T-cell (primary cell): ENCODE measurements around the gene TRMT112. TPM values are rescaled to one million over a fixed set of nuclear protein-coding genes. Genes with fewer than 3 reads are reported as not detected.
A peak's percentile ranks its signal among the peaks of the same experiment; 100 is the strongest.
"Not testable (repeated sequence)": the region's sequence is repeated elsewhere in the genome, so short reads cannot be mapped to it uniquely, and the experiment has no call there.

Experiments
- ATAC-seq, 4 experiments: fragments of 200-7000 bp in 3 of 4; fragments of 150-1000 bp in 1 of 4; cut with Tn5 transposase; replicated peaks in 1 of 4; 1 replicate in 3 of 4; 2 replicates in 1 of 4; pipeline ENCODE4 v1.10.0; 2021; ENCODE audit warnings: moderate library complexity in 3 of 4, mild to moderate bottlenecking in 2 of 4, moderate number of reproducible peaks in 1 of 4
- CTCF ChIA-PET, 2 donors: fragments of 300-600 bp; sonication (Branson Sonifier 250); formaldehyde crosslinking; loops; one replicate each; lab custom pipeline; 2022; ENCODE audit warnings: antibody characterized with exemption in 2 of 2; lab: Charles Lee
- POLR2A ChIA-PET, 2 donors: fragments of 300-600 bp; sonication (Branson Sonifier 250); formaldehyde crosslinking; loops; one replicate each; lab custom pipeline; 2022; ENCODE audit warnings: antibody characterized with exemption in 2 of 2; lab: Charles Lee
- DNase-seq, 35 experiments: peaks; one replicate each; pipeline versions ENCODE4 v3.0.0 to v3.0.0-alpha.2; 2013 to 2023
- H3K27ac ChIP-seq: one replicate; pipeline ENCODE4 v1.5.1; 2013; ENCODE audit warnings: low read length
- H3K27me3 ChIP-seq, 2 experiments: replicated peaks in 1 of 2; 1 replicate in 1 of 2; 2 replicates in 1 of 2; pipeline versions ENCODE4 v1.6.1 to v1.7.0; 2013; ENCODE audit warnings: low read length in 1 of 2, mixed read lengths in 1 of 2; ENCODE audit not compliant: control insufficient read depth in 2 of 2, insufficient read depth in 2 of 2; ENCODE audit errors: extremely low read depth in 1 of 2
- H3K36me3 ChIP-seq, 2 donors: 1 replicate in 1 of 2; 2 replicates in 1 of 2; pipeline versions ENCODE4 v1.6.1 to v1.7.0; 2013; ENCODE audit warnings: low read length in 1 of 2; ENCODE audit not compliant: control insufficient read depth in 2 of 2, insufficient read depth in 1 of 2; ENCODE audit errors: extremely low read depth in 1 of 2
- H3K4me1 ChIP-seq, 2 experiments: 1 replicate in 1 of 2; 2 replicates in 1 of 2; pipeline versions ENCODE4 v1.6.1 to v1.7.0; 2013; ENCODE audit warnings: low read length in 2 of 2, mixed read lengths in 1 of 2; ENCODE audit not compliant: insufficient read depth in 2 of 2, control insufficient read depth in 1 of 2; ENCODE audit errors: extremely low read depth in 1 of 2
- H3K4me3 ChIP-seq, 2 donors: 1 replicate in 1 of 2; 2 replicates in 1 of 2; pipeline versions ENCODE4 v1.5.1 to v1.7.0; 2013; ENCODE audit warnings: mild to moderate bottlenecking in 2 of 2, low read length in 1 of 2, moderate library complexity in 1 of 2; ENCODE audit not compliant: control insufficient read depth in 1 of 2; ENCODE audit errors: extremely low read depth in 1 of 2
- H3K9me3 ChIP-seq: 2 replicates; pipeline ENCODE4 v1.7.0; 2013
- H3K27ac Mint-ChIP-seq, 2 donors: one replicate each; pipeline ENCODE4 v1.8.0; 2020 to 2021; ENCODE audit warnings: mild to moderate bottlenecking in 2 of 2, mixed read lengths in 2 of 2
- H3K27me3 Mint-ChIP-seq, 2 donors: one replicate each; pipeline ENCODE4 v1.8.0; 2021 to 2022; ENCODE audit warnings: mixed read lengths in 2 of 2
- H3K36me3 Mint-ChIP-seq: one replicate; pipeline ENCODE4 v1.8.0; 2021; ENCODE audit warnings: mixed read lengths
- H3K4me1 Mint-ChIP-seq, 3 donors: one replicate each; pipeline ENCODE4 v1.8.0; 2020 to 2022; ENCODE audit warnings: mixed read lengths in 3 of 3, mild to moderate bottlenecking in 1 of 3
- H3K4me3 Mint-ChIP-seq, 3 donors: one replicate each; pipeline ENCODE4 v1.8.0; 2020 to 2022; ENCODE audit warnings: mild to moderate bottlenecking in 3 of 3, mixed read lengths in 3 of 3, moderate library complexity in 3 of 3
- H3K9me3 Mint-ChIP-seq, 3 donors: one replicate each; pipeline ENCODE4 v1.8.0; 2020 to 2022; ENCODE audit warnings: mixed read lengths in 3 of 3
- WGBS: methylation state at CpG from one replicate; pipeline ENCODE4 v1.1.5; 2013; ENCODE audit warnings: missing lambda C conversion rate; ENCODE audit not compliant: insufficient coverage; 5-methylcytosine and 5-hydroxymethylcytosine counted together
- total RNA-seq, 35 experiments: library from RNA in 6 of 35; stranded (reverse) in 6 of 35; fragments of 120-200 nt in 1 of 35; gene quantifications; one replicate each; pipeline versions ENCODE4 v1.2.1 to v1.2.4 and lab custom pipeline; 2013 to 2026

The TRMT112 gene
- total RNA-seq, 5 donors from 2014 or later (not counting 1 experiment from before 2014, with no cell fraction given): 104 to 177 (median 151) TPM

- H3K9me3 ChIP-seq: no peaks in the 10 kb centered on the region
- Mint-ChIP-seq H3K9me3 (no peaks in the 10 kb centered on the region), H3K36me3 (peaks cover 13% of the 10 kb centered on the region), H3K4me1 (peaks cover 22 to 28% (median 28%) of the 10 kb centered on the region in 3 donors), H3K4me3 (peak overlapping the region in 1 of 3 donors; percentile 39), H3K27ac (peak overlapping the region; percentile 42 to 50), H3K27me3 (no peaks in the 10 kb centered on the region)
- CTCF ChIA-PET: no interaction called here
- POLR2A ChIA-PET: no interaction called here
- H3K36me3 ChIP-seq: peaks cover 0 to 20% of the 10 kb centered on the region in 2 donors
- H3K4me1 ChIP-seq: peaks cover 0 to 28% of the 10 kb centered on the region in 2 experiments
- WGBS: 94% methylated on average over 9 of the region's 10 CpGs
- no peaks in the 10 kb centered on the region for H3K27me3 ChIP-seq
- no peak for ATAC-seq
- H3K4me3 ChIP-seq: no peak overlapping the region
- no peak for DNase-seq
- no peak overlapping the region for H3K27ac ChIP-seq
Observed at GRCh38 chr11:64312947-64313346, 4.4 kb downstream of the TRMT112 start.

DNA sequence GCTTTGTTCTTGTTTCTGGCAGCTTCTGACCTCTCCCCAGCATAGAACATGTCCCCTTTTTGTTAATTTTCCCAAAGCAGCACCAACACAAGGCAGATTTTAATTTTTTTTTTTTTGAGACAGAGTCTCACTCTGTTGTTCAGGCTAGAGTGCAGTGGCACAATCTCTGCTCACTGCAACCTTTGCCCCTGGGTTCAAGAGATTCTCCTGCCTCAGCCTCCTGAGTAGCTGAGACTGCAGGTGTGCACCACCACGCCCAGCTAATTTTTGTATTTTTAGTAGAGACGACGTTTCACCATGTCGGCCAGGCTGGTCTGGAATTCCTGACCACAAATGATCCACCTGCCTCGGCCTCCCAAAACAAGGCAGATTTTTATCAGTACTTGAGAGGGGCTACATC lies 9.6 kb downstream of the TRMT112 start:
- Mint-ChIP-seq H3K27ac (peak overlapping the region; percentile 61 to 70), H3K4me1 (peaks cover 28 to 30% (median 29%) of the 10 kb centered on the region in 3 donors), H3K4me3 (peak overlapping the region; percentile 42 to 99 (median 58))
- ChIA-PET CTCF (interaction anchor here (0.7 to 5.2 kb wide), 2 partner anchors 10 to 117 kb away, joined by 4 to 35 read pairs; partner anchors contain the start of genes PRDX5 (in 1 of the 2) and TRMT112 (in 1 of the 2)), POLR2A (interaction anchor here in 1 of 2 donors (0.7 kb wide), 2 partner anchors 9 to 101 kb away, joined by 3 to 5 read pairs; no protein-coding TSS in a partner anchor)
- peaks cover 6 to 39% of the 10 kb centered on the region in 2 experiments for H3K4me1 ChIP-seq
- H3K27me3 ChIP-seq: peaks cover 0 to 12% of the 10 kb centered on the region in 2 experiments
- 100% methylated on average over 2 of the region's 5 CpGs for WGBS
- not testable (repeated sequence) for ATAC-seq, H3K4me3 ChIP-seq, H3K9me3 Mint-ChIP-seq, H3K27me3 Mint-ChIP-seq, H3K9me3 ChIP-seq, H3K36me3 Mint-ChIP-seq, H3K27ac ChIP-seq, DNase-seq, H3K36me3 ChIP-seq

DNA sequence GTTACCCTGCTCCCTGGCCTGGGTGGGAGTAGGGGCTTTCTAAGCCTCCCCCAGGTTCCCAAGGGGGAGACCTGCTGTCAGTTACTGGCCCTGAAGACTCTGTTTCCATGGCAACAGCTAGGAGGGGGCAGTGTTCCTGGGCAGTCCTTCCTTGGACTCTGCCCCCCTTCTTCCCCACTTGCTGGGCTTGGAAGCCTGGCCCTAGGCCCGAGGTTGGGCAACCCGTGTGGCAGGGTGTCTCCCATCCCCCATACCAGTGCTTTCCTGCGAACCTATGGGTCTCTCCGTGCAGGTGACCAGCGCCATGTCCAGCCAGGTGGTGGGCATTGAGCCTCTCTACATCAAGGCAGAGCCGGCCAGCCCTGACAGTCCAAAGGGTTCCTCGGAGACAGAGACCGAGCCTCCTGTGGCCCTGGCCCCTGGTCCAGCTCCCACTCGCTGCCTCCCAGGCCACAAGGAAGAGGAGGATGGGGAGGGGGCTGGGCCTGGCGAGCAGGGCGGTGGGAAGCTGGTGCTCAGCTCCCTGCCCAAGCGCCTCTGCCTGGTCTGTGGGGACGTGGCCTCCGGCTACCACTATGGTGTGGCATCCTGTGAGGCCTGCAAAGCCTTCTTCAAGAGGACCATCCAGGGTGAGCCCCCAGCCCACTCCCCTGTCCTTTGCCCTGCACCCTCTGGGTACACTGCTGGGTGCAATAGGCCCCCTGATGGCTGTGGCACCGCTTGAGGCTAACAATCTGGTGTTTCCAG lies 10.3 kb downstream of the TRMT112 start:
- Mint-ChIP-seq H3K27ac (peak overlapping the region; percentile 44 to 70), H3K27me3 (peaks cover 0 to 2% of the 10 kb centered on the region in 2 donors), H3K4me1 (peaks cover 24 to 25% (median 24%) of the 10 kb centered on the region in 3 donors), H3K36me3 (peaks cover 3% of the 10 kb centered on the region), H3K9me3 (no peaks in the 10 kb centered on the region), H3K4me3 (peak overlapping the region; percentile 91 to 99 (median 93))
- ChIA-PET POLR2A (interaction anchor here in 1 of 2 donors (0.7 kb wide), 1 partner anchor 100 kb away, joined by 3 read pairs; no protein-coding TSS in a partner anchor), CTCF (interaction anchor here in 1 of 2 donors (5.2 kb wide), 1 partner anchor 11 kb away, joined by 35 read pairs; the partner anchor contains the start of genes PRDX5 and TRMT112)
- Histone ChIP-seq H3K4me1 (peaks cover 6 to 35% of the 10 kb centered on the region in 2 experiments), H3K9me3 (no peaks in the 10 kb centered on the region), H3K4me3 (peak overlapping the region; percentile 52 to 65), H3K27ac (peak overlapping the region; percentile 60), H3K36me3 (no peaks in the 10 kb centered on the region), H3K27me3 (peaks cover 0 to 20% of the 10 kb centered on the region in 2 experiments)
- no peak for DNase-seq
- ATAC-seq: no peak
- 94% methylated on average over 10 of the region's 15 CpGs for WGBS

- peak overlapping the region; percentile 60 for H3K27ac ChIP-seq
- no peak for DNase-seq
- Mint-ChIP-seq H3K9me3 (no peaks in the 10 kb centered on the region), H3K36me3 (peaks cover 3% of the 10 kb centered on the region), H3K4me1 (peaks cover 24 to 27% (median 27%) of the 10 kb centered on the region in 3 donors), H3K4me3 (peak overlapping the region; percentile 91 to 99 (median 93)), H3K27ac (peak overlapping the region; percentile 85 to 96), H3K27me3 (peaks cover 0 to 8% of the 10 kb centered on the region in 2 donors)
- peaks cover 0 to 25% of the 10 kb centered on the region in 2 experiments for H3K27me3 ChIP-seq
- ATAC-seq: no peak
- peaks cover 6 to 38% of the 10 kb centered on the region in 2 experiments for H3K4me1 ChIP-seq
- peak overlapping the region; percentile 52 to 65 for H3K4me3 ChIP-seq
- 6% methylated on average over 2 of the region's 9 CpGs for WGBS
- CTCF ChIA-PET: interaction anchor here in 1 of 2 donors (5.2 kb wide), 1 partner anchor 11 kb away, joined by 35 read pairs; the partner anchor contains the start of genes PRDX5 and TRMT112
- no peaks in the 10 kb centered on the region for H3K36me3 ChIP-seq
- POLR2A ChIA-PET: no interaction called here
- no peaks in the 10 kb centered on the region for H3K9me3 ChIP-seq
Observed at GRCh38 chr11:64306563-64306875, 10.8 kb downstream of the TRMT112 start.

DNA sequence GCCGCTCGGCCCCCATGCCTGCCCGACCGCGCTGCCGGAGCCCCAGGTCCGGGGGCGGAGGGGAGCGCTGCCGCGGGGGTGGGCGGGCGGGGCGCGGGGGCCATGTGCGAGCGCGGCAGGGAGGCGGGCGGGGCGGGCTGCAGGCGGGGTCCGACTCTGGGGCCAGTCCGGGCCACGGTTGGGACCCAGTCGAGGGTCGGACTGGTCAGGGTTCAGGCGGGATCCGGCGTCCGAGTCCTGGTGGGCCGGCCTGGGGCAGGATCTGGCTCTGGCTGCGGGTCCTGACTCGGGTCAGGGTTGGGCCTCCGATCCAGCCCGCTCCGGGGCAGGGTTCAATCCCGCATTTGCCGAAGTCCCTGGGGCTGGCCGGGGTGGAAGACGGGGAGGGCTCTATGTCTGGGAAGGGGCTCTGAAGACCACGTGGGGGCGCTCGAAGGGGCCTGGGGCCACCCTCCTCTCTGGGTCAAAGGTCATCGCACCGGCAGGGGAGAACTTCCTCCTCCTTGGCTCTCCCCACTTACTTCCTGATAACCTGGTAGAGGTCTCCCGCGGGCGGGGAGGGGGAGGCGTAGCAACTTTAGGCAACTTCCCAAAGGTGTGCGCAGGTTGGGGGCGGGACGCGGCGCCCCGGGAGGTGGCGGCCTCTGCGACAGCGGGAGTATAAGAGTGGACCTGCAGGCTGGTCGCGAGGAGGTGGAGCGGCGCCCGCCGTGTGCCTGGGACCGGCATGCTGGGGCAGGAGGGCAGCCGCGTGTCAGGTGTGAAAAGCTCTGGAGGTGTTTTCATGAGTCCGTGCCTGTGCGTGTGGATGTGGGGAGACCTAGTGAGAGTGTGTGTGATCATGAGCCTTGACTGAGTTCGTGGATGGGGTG lies 11.4 kb downstream of the TRMT112 start:
- peak overlapping the region; percentile 91 to 99 (median 93) for H3K4me3 Mint-ChIP-seq
- no peaks in the 10 kb centered on the region for H3K9me3 ChIP-seq
- peaks cover 3% of the 10 kb centered on the region for H3K36me3 Mint-ChIP-seq
- peak; percentile 40 to 77 (median 55) for DNase-seq
- H3K27ac Mint-ChIP-seq: peak overlapping the region; percentile 85 to 96
- ChIA-PET POLR2A (interaction anchor here in 1 of 2 donors (0.6 kb wide), 2 partner anchors 35 to 102 kb away, joined by 3 read pairs; no protein-coding TSS in a partner anchor), CTCF (interaction anchor here in 1 of 2 donors (0.6 to 5.8 kb wide), 4 partner anchors 12 to 1590 kb away, joined by 4 to 122 read pairs (median 20); partner anchors contain the start of genes FERMT3, PRDX5 and TRMT112)
- H3K4me3 ChIP-seq: peak overlapping the region; percentile 52 to 65
- H3K36me3 ChIP-seq: no peaks in the 10 kb centered on the region
- peaks cover 6 to 41% of the 10 kb centered on the region in 2 experiments for H3K4me1 ChIP-seq
- H3K4me1 Mint-ChIP-seq: peaks cover 24 to 29% (median 26%) of the 10 kb centered on the region in 3 donors
- H3K27me3 ChIP-seq: peaks cover 0 to 31% of the 10 kb centered on the region in 2 experiments
- ATAC-seq: peak; percentile 15 to 33 (median 32)
- H3K9me3 Mint-ChIP-seq: no peaks in the 10 kb centered on the region
- peak overlapping the region; percentile 60 for H3K27ac ChIP-seq
- H3K27me3 Mint-ChIP-seq: peaks cover 1 to 10% of the 10 kb centered on the region in 2 donors
- WGBS: under 1% methylated on average over 62 of the region's 71 CpGs
